Hepatocyte (in vitro differentiated cells): ENCODE measurements around the gene MANBA. TPM values are rescaled to one million over a fixed set of nuclear protein-coding genes. Genes with fewer than 3 reads are reported as not detected.

Experiments
- DNase-seq: peaks from one replicate; pipeline ENCODE4 v3.0.0-alpha.2; 2016; ENCODE audit warnings: low spot score
- H2AFZ ChIP-seq: fragments of 200-600 bp; sonication (generic); 2 replicates; pipeline ENCODE4 v1.6.0; 2016; ENCODE audit warnings: antibody characterized with exemption, mild to moderate bottlenecking
- H3K27ac ChIP-seq: fragments of 200-600 bp; sonication (generic); 2 replicates; pipeline ENCODE4 v1.5.1; 2016; ENCODE audit warnings: mild to moderate bottlenecking
- H3K27me3 ChIP-seq: fragments of 200-600 bp; sonication (generic); 2 replicates; pipeline ENCODE4 v1.6.1; 2016
- H3K36me3 ChIP-seq: fragments of 200-600 bp; sonication (generic); replicated peaks from 2 replicates; pipeline ENCODE4 v1.5.1; 2016; ENCODE audit warnings: low read depth; ENCODE audit not compliant: insufficient read depth
- H3K4me1 ChIP-seq: fragments of 200-600 bp; sonication (generic); 2 replicates; pipeline ENCODE4 v1.5.1; 2016; ENCODE audit warnings: mild to moderate bottlenecking, moderate library complexity; ENCODE audit not compliant: insufficient read depth
- H3K4me2 ChIP-seq: fragments of 200-600 bp; sonication (generic); 2 replicates; pipeline ENCODE4 v1.6.0; 2016
- H3K4me3 ChIP-seq: fragments of 200-600 bp; sonication (generic); 2 replicates; pipeline ENCODE4 v1.5.1; 2016; ENCODE audit warnings: mild to moderate bottlenecking
- H3K79me2 ChIP-seq: fragments of 200-600 bp; sonication (generic); 2 replicates; pipeline ENCODE4 v1.6.0; 2017; ENCODE audit warnings: mild to moderate bottlenecking
- H3K9me2 ChIP-seq: fragments of 200-600 bp; sonication (generic); replicated peaks from 2 replicates; pipeline ENCODE4 v1.6.0; 2017; ENCODE audit warnings: mild to moderate bottlenecking; ENCODE audit not compliant: insufficient read depth
- H3K9me3 ChIP-seq: fragments of 200-600 bp; sonication (generic); 2 replicates; pipeline ENCODE4 v1.5.1; 2016; ENCODE audit warnings: low read depth, mild to moderate bottlenecking
- H4K20me1 ChIP-seq: fragments of 200-600 bp; sonication (generic); 2 replicates; pipeline ENCODE4 v1.6.0; 2016; ENCODE audit warnings: mild to moderate bottlenecking; ENCODE audit not compliant: insufficient read depth, poor library complexity, severe bottlenecking
- EZH2 ChIP-seq: fragments of 200-600 bp; sonication (generic); IDR thresholded peaks from 2 replicates; pipeline ENCODE4 v1.6.1; 2016; ENCODE audit warnings: antibody characterized with exemption, mild to moderate bottlenecking, borderline replicate concordance
- EZH2phosphoT487 ChIP-seq: fragments of 200-600 bp; sonication (generic); IDR thresholded peaks from one replicate; pipeline ENCODE4 v1.6.1; 2018; ENCODE audit warnings: antibody characterized with exemption, mild to moderate bottlenecking, low read depth, moderate library complexity; ENCODE audit not compliant: unreplicated experiment, severe bottlenecking
- WGBS: methylation state at CpG from one replicate; pipeline ENCODE4 v1.1.6; 2016; ENCODE audit warnings: low lambda C conversion rate; ENCODE audit errors: missing lambda C conversion rate; 5-methylcytosine and 5-hydroxymethylcytosine counted together
- polyA plus RNA-seq: library from polyadenylated mRNA; unstranded; fragments of >200 nt; fragmentation: Nextera tagmentation; extraction: Ambion mirVana; gene quantifications from 2 replicates; pipeline ENCODE4 v1.2.1, GENCODE V29; 2016
- total RNA-seq: library from RNA; depleted of rRNA; stranded (reverse); fragments of >200 nt; gene quantifications from 2 replicates; pipeline ENCODE4 v1.2.3, GENCODE V29; 2014
- TF ChIP-seq, protein P1 (sequence below): fragments of 200-600 bp; sonication (generic); IDR thresholded peaks from 2 replicates; pipeline ENCODE4 v1.5.1; 2016; ENCODE audit warnings: antibody characterized with exemption, mild to moderate bottlenecking; ENCODE audit not compliant: poor library complexity

MANBA gene
- total and polyA plus RNA-seq, 2 experiments from 2014 or later, result 52.0 to 98.1 TPM

DNA sequence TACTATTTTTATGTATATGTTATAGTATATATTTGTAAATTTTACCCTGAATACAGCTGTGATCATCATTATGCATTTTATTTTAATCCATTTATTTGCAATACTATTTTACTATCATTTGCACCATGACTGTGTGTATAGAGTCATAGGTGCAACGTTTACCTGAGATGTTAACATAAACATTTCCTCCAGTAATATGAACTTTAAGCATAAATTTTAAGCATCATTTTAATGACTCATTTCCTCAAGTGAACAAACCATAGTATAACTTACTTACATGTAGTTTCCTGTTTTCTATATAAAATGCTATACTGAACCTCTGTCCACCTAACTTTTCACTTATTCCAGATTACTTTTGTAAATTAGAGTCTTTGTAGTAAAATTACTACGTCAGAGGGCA, 166.8 kb downstream of the MANBA start:
- no peaks in the 10 kb centered on the region for H3K79me2 ChIP-seq
- no peak overlapping the region for H3K4me3 ChIP-seq
- peaks cover 8% of the 10 kb centered on the region for H3K36me3 ChIP-seq
- no peaks in the 10 kb centered on the region for H3K9me3 ChIP-seq
- no peak overlapping the region for H2AFZ ChIP-seq
- no peak overlapping the region for H3K27ac ChIP-seq
- no peaks in the 10 kb centered on the region for H3K9me2 ChIP-seq
- TF ChIP-seq EZH2phosphoT487, result no peak
- TF ChIP-seq, protein P1, sequence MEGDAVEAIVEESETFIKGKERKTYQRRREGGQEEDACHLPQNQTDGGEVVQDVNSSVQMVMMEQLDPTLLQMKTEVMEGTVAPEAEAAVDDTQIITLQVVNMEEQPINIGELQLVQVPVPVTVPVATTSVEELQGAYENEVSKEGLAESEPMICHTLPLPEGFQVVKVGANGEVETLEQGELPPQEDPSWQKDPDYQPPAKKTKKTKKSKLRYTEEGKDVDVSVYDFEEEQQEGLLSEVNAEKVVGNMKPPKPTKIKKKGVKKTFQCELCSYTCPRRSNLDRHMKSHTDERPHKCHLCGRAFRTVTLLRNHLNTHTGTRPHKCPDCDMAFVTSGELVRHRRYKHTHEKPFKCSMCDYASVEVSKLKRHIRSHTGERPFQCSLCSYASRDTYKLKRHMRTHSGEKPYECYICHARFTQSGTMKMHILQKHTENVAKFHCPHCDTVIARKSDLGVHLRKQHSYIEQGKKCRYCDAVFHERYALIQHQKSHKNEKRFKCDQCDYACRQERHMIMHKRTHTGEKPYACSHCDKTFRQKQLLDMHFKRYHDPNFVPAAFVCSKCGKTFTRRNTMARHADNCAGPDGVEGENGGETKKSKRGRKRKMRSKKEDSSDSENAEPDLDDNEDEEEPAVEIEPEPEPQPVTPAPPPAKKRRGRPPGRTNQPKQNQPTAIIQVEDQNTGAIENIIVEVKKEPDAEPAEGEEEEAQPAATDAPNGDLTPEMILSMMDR, result no peak
- no peak for TF ChIP-seq EZH2
- H4K20me1 ChIP-seq, result no peaks in the 10 kb centered on the region
- H3K4me1 ChIP-seq, result no peaks in the 10 kb centered on the region
- no peak overlapping the region for H3K4me2 ChIP-seq
- DNase-seq, result no peak
- 73% methylated on average over 2 of the region's 2 CpGs for WGBS
- no peaks in the 10 kb centered on the region for H3K27me3 ChIP-seq

DNA sequence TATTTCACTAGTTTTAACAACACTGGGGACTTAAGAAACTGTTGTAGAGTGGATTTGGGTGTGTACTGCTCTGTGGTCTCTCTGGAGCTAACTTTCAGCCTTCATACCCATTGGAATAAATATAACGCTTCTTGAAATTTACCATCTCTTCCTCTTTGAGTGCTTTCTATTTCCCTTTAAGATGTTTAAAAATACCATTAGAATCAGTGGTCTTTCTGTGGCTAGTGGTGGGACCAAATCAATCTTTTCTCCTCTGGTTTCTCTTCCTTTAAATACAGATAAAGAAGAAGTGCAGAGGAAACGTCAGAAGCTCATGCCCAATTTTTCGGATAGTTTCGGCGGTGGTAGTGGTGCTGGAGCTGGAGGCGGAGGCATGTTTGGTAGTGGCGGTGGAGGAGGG, 167.6 kb downstream of the MANBA start:
- H3K27ac ChIP-seq, result no peak overlapping the region
- H2AFZ ChIP-seq, result no peak overlapping the region
- H3K4me1 ChIP-seq, result no peaks in the 10 kb centered on the region
- no peaks in the 10 kb centered on the region for H3K9me2 ChIP-seq
- TF ChIP-seq EZH2, result no peak
- TF ChIP-seq, protein P1, result no peak
- TF ChIP-seq EZH2phosphoT487, result no peak
- no peak for DNase-seq
- no peaks in the 10 kb centered on the region for H4K20me1 ChIP-seq
- peaks cover 8% of the 10 kb centered on the region for H3K36me3 ChIP-seq
- no peaks in the 10 kb centered on the region for H3K9me3 ChIP-seq
- 97% methylated on average over 7 of the region's 7 CpGs for WGBS
- no peak overlapping the region for H3K4me3 ChIP-seq
- no peak overlapping the region for H3K4me2 ChIP-seq
- no peaks in the 10 kb centered on the region for H3K79me2 ChIP-seq
- H3K27me3 ChIP-seq, result no peaks in the 10 kb centered on the region

DNA sequence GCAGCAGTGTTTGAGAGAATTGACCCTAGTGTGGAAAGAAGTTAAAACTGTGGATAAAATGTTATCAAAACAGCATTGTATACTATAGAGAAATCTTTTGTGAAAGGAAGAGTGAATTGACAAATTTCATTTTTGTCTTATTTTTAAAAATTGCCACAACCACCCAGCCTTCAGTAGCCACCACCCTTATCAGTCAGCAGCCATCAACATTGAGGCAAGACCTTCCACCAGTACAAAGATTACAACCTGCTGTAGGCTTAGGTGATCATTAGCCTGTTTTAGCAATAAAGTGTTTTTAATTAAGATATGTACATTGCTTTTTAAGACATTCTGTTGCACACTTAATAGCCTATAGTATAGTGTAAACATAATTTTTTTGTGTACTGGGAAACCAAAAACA, 168.5 kb downstream of the MANBA start:
- Histone ChIP-seq H2AFZ (no peak overlapping the region), H3K36me3 (peaks cover 8% of the 10 kb centered on the region), H3K4me3 (no peak overlapping the region), H4K20me1 (no peaks in the 10 kb centered on the region), H3K9me2 (no peaks in the 10 kb centered on the region), H3K9me3 (no peaks in the 10 kb centered on the region), H3K27me3 (no peaks in the 10 kb centered on the region), H3K27ac (no peak overlapping the region), H3K79me2 (no peaks in the 10 kb centered on the region), H3K4me2 (no peak overlapping the region), H3K4me1 (no peaks in the 10 kb centered on the region)
- no peak for DNase-seq
- TF ChIP-seq EZH2 (no peak), EZH2phosphoT487 (no peak)
- TF ChIP-seq, protein P1, result no peak

DNA sequence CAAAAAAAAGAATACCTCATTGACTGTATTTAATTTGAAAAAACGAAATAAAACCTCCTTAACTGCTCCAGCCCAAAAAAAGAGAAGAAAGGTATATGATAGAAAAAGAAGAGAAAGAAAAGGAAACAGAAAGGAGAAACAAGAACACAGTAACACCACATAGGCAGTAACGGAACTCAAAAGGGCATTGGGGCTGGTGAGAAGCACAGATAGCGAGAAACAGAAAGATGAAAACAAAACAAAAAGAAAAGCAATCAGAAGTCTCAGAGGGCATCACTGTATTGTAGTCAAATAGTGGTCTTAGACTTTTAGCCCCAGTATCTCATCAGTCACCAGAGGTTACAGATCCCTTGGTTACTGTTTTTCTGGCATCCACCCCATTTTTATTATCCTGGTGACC, 171.0 kb downstream of the MANBA start:
- peaks cover 8% of the 10 kb centered on the region for H3K36me3 ChIP-seq
- H3K79me2 ChIP-seq, result no peaks in the 10 kb centered on the region
- WGBS, result 88% methylated on average over 3 of the region's 3 CpGs

More for the DNA sequence above, 171.0 kb downstream of the MANBA start:
- no peak overlapping the region for H3K4me3 ChIP-seq
- H3K4me1 ChIP-seq, result no peaks in the 10 kb centered on the region
- TF ChIP-seq EZH2 (no peak), EZH2phosphoT487 (no peak)
- TF ChIP-seq, protein P1, result no peak
- no peak overlapping the region for H3K27ac ChIP-seq
- H4K20me1 ChIP-seq, result no peaks in the 10 kb centered on the region
- no peaks in the 10 kb centered on the region for H3K9me3 ChIP-seq
- H3K4me2 ChIP-seq, result no peak overlapping the region
- H2AFZ ChIP-seq, result no peak overlapping the region
- no peaks in the 10 kb centered on the region for H3K9me2 ChIP-seq
- H3K27me3 ChIP-seq, result no peaks in the 10 kb centered on the region
- no peak for DNase-seq
